GM21423 (cell line): ENCODE results near the gene IL20RB.
"Not testable (repeated sequence)": the region's sequence is repeated elsewhere in the genome, so short reads cannot be mapped to it uniquely, and the experiment has no call there.

Experiments used
- ATAC-seq: cut with Tn5 transposase; IDR thresholded peaks from one replicate; pipeline ENCODE4 v1.9.1; 2021; ENCODE audit warnings: mild to moderate bottlenecking, moderate library complexity; ENCODE audit not compliant: unreplicated experiment

The IL20RB gene

GRCh38 chr3:136942803-136943202, 15.0 kb upstream of the IL20RB start:
- no peak for ATAC-seq

GRCh38 chr3:136943436-136943835, 14.3 kb upstream of the IL20RB start:
- ATAC-seq, result no peak

GRCh38 chr3:136946978-136947377, 10.8 kb upstream of the IL20RB start:
- ATAC-seq, result no peak

- ATAC-seq, result no peak
Measured at GRCh38 chr3:136947477-136947876, 10.3 kb upstream of the IL20RB start.

GRCh38 chr3:136949146-136949545, 8.6 kb upstream of the IL20RB start:
- no peak for ATAC-seq

- ATAC-seq, result no peak
Measured at GRCh38 chr3:136949708-136950107, 8.1 kb upstream of the IL20RB start.

GRCh38 chr3:136950623-136951022, 7.2 kb upstream of the IL20RB start:
- no peak for ATAC-seq

GRCh38 chr3:136952292-136952691, 5.5 kb upstream of the IL20RB start:
- ATAC-seq, result no peak

GRCh38 chr3:136954251-136954650, 3.5 kb upstream of the IL20RB start:
- ATAC-seq, result no peak

GRCh38 chr3:136954980-136955780, 2.6 kb upstream of the IL20RB start:
- ATAC-seq, result no peak

GRCh38 chr3:136955813-136956212, 2.0 kb upstream of the IL20RB start:
- no peak for ATAC-seq

GRCh38 chr3:136956971-136957370, 812 bp upstream of the IL20RB start:
- no peak for ATAC-seq

- no peak for ATAC-seq
Measured at GRCh38 chr3:136958939-136959338, 1.2 kb downstream of the IL20RB start.

GRCh38 chr3:136959599-136959998, 1.8 kb downstream of the IL20RB start:
- no peak for ATAC-seq

- no peak for ATAC-seq
Measured at GRCh38 chr3:136960838-136961836, 3.4 kb downstream of the IL20RB start.

GRCh38 chr3:136962927-136963326, 5.1 kb downstream of the IL20RB start:
- ATAC-seq, result no peak

- not testable (repeated sequence) for ATAC-seq
Measured at GRCh38 chr3:136969539-136969938, 11.8 kb downstream of the IL20RB start.

GRCh38 chr3:136973352-136973751, 15.6 kb downstream of the IL20RB start:
- ATAC-seq, result no peak

GRCh38 chr3:136974670-136975069, 16.9 kb downstream of the IL20RB start:
- no peak for ATAC-seq

- ATAC-seq, result no peak
Measured at GRCh38 chr3:136979204-136979603, 21.4 kb downstream of the IL20RB start.

GRCh38 chr3:136979684-136980083, 21.9 kb downstream of the IL20RB start:
- no peak for ATAC-seq

- no peak for ATAC-seq
Measured at GRCh38 chr3:136982033-136982432, 24.2 kb downstream of the IL20RB start.
